Measurements from ENCODE around the gene EGFL8. TPM values are rescaled to one million over a fixed set of nuclear protein-coding genes. Genes with fewer than 3 reads are reported as not detected.

The EGFL8 gene
- total RNA-seq, 1 donor from 2014 or later: 15.4 TPM

DNA sequence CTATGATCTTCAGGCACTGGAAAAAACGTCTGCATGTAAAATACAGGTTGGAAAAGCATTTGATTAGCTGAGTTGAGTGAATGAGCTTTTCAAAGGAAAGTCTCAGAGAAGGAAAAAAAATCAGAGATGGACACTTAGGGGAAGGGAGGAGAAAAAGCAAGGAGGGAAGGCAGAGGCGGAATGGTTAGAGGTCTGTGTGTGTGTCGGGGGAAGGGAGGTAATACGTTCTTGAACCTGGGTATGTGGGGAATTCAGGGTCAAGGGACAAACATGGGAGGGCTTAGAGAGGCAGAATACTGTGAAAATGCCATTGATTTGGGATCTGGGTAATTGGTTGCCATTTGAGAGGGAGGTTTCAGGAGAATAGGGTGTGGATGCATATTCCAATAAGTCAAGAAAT, 17.7 kb upstream of the EGFL8 start:
- Mint-ChIP-seq H3K27ac (ENCODE audit: unreplicated experiment) (no peak overlapping the region), H3K27me3 (ENCODE audit: low read depth) (no peaks in the 10 kb centered on the region), H3K4me1 (ENCODE audit: low read depth) (peaks cover 14% of the 10 kb centered on the region), H3K9me3 (ENCODE audit: low read depth) (no peaks in the 10 kb centered on the region), H3K36me3 (ENCODE audit: low read depth) (no peaks in the 10 kb centered on the region), H3K4me3 (ENCODE audit: unreplicated experiment) (no peak overlapping the region)
- TF ChIP-seq, protein P1, sequence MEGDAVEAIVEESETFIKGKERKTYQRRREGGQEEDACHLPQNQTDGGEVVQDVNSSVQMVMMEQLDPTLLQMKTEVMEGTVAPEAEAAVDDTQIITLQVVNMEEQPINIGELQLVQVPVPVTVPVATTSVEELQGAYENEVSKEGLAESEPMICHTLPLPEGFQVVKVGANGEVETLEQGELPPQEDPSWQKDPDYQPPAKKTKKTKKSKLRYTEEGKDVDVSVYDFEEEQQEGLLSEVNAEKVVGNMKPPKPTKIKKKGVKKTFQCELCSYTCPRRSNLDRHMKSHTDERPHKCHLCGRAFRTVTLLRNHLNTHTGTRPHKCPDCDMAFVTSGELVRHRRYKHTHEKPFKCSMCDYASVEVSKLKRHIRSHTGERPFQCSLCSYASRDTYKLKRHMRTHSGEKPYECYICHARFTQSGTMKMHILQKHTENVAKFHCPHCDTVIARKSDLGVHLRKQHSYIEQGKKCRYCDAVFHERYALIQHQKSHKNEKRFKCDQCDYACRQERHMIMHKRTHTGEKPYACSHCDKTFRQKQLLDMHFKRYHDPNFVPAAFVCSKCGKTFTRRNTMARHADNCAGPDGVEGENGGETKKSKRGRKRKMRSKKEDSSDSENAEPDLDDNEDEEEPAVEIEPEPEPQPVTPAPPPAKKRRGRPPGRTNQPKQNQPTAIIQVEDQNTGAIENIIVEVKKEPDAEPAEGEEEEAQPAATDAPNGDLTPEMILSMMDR (IDR thresholded peaks at IDR 0.05): no peak
- no peak for DNase-seq (ENCODE audit: low spot score)

DNA sequence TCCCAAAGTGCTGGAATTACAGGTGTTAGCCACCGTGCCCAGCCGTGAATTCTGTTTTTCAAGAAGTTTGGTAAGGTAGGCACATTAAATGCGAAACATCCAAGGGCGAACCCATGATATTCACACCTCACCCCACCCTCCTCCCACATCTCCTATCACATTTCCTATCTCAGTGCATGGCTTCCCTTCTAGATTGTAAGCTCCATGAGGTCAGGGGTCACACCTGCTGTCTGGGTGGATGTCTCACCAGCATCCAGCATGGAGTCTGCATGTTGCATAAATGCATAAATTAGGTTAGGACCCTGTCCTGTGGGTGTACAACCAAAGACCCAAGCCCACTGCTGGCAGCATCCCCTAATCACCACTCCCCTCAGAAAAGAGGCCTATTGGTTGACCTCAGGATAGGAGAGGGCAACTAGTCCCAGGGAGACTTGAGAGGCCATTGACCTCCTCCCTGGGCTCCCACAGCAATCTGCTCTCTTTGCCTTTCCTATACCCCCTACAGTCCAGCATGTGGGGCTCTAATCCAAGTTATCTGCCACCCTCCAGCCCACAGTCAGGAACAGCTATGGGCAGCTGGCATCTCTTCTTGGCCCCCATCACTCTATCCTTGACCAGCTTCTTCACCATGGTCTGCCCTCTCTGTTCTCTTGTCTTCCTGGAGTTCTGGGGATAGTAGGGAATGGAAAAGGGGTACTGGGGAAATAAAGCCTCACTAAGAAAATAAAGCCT, 16.8 kb upstream of the EGFL8 start:
- no peak overlapping the region for H3K27ac Mint-ChIP-seq (ENCODE audit: unreplicated experiment)
- H3K4me3 Mint-ChIP-seq (ENCODE audit: unreplicated experiment): no peak overlapping the region
- no peaks in the 10 kb centered on the region for H3K9me3 Mint-ChIP-seq (ENCODE audit: low read depth)

DNA sequence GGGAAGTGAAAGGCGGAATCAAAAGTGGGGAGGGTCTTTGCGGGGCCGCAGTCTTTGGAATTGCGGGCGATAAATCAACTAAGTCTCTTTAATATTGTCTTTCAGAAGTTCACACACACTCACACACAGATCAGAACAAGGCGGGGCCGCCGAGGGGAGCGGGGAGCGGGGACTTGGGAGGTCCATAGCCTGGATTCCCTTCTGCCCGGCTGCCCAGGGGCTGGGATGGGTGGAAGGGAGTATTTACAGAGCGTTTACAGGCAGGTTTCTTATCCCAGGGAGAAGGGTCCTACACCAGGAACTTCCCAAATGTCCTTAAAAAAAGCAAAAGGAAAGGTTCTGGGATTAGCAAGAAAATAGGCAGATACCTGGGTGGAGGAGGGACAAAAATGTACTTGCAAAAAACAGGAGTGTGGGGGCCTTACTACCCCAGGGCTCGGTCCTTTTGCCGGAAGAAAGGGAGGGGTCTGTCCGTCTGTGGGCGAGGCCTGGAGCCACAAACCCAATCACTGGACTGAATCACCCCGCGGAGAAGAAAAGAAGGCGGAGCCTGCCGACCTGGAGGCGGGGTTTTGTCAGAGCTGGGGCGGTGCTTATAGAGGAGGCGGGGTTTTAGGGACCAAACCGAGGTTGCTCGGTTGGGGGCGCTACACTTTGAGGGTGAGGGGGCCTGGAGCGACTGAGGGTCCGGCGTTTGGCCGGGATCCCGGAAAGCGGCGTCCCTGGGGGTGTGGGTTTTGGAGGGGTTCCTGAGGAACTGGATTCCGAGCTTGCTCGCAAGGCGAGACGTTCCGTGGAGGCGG, 15.9 kb upstream of the EGFL8 start:
- H3K27ac Mint-ChIP-seq (ENCODE audit: unreplicated experiment): no peak overlapping the region
- TF ChIP-seq, protein P1 (IDR thresholded peaks at IDR 0.05): no peak

More for the DNA sequence above, 16.8 kb upstream of the EGFL8 start:
- Mint-ChIP-seq H3K27me3 (ENCODE audit: low read depth) (no peaks in the 10 kb centered on the region), H3K4me1 (ENCODE audit: low read depth) (peaks cover 21% of the 10 kb centered on the region), H3K36me3 (ENCODE audit: low read depth) (no peaks in the 10 kb centered on the region)
- no peak for DNase-seq (ENCODE audit: low spot score)
- TF ChIP-seq, protein P1 (IDR thresholded peaks at IDR 0.05): no peak

DNA sequence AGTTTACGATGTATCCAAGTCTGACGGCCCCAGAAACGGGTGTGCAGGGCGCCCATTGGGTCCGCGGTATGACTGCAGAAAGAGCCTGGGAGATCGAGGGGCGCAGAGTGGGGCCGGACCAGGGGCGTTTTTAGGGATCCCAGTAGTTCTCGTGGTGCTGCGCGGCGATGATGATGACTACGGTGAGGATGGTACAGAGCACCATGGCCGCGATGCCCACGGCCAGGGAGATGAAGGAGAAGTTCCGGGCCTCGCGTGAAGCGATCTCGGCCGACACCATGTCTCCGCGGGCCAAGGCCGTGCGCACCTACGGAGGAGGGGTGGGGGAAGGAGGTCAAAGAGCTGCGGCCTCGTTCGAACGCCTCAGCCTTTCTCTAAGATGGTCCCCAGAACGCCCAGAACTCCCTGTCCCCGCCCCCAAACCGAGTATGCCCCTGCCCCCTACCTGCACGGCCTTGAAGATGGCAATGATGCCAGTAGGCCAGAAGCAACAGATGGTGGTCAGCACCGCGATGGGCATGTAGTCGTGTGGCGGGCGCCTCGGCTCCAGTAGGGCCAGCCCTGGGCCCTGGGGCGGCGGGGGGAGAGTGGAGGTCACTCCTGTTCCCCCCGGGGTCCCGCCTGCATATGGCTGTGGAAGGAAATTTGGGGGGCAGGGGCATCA, 15.2 kb upstream of the EGFL8 start:
- TF ChIP-seq, protein P1 (IDR thresholded peaks at IDR 0.05): no peak

More for the DNA sequence above, 15.9 kb upstream of the EGFL8 start:
- DNase-seq (ENCODE audit: low spot score): no peak
- H3K36me3 Mint-ChIP-seq (ENCODE audit: low read depth): no peaks in the 10 kb centered on the region
- no peaks in the 10 kb centered on the region for H3K9me3 Mint-ChIP-seq (ENCODE audit: low read depth)
- no peak overlapping the region for H3K4me3 Mint-ChIP-seq (ENCODE audit: unreplicated experiment)
- peaks cover 27% of the 10 kb centered on the region for H3K4me1 Mint-ChIP-seq (ENCODE audit: low read depth)
- H3K27me3 Mint-ChIP-seq (ENCODE audit: low read depth): no peaks in the 10 kb centered on the region

More for the DNA sequence above, 15.2 kb upstream of the EGFL8 start:
- H3K36me3 Mint-ChIP-seq (ENCODE audit: low read depth): no peaks in the 10 kb centered on the region
- no peak overlapping the region for H3K27ac Mint-ChIP-seq (ENCODE audit: unreplicated experiment)
- no peaks in the 10 kb centered on the region for H3K9me3 Mint-ChIP-seq (ENCODE audit: low read depth)
- H3K4me1 Mint-ChIP-seq (ENCODE audit: low read depth): peaks cover 30% of the 10 kb centered on the region
- H3K27me3 Mint-ChIP-seq (ENCODE audit: low read depth): no peaks in the 10 kb centered on the region
- no peak for DNase-seq (ENCODE audit: low spot score)
- H3K4me3 Mint-ChIP-seq (ENCODE audit: unreplicated experiment): no peak overlapping the region
